Common myeloid progenitor, CD34-positive (primary cell): ENCODE data around the gene PGM2L1. TPM values are rescaled to one million over a fixed set of nuclear protein-coding genes. Genes with fewer than 3 reads are reported as not detected.

ENCODE experiments used
- CTCF ChIA-PET: fragments of 350-600 bp; sonication (Branson Sonifier 250); formaldehyde crosslinking; loops from one replicate; lab custom pipeline; 2021; ENCODE audit warnings: antibody characterized with exemption; lab: Charles Lee
- POLR2A ChIA-PET: fragments of 350-600 bp; sonication (Branson Sonifier 250); formaldehyde crosslinking; loops from one replicate; lab custom pipeline; 2021; ENCODE audit warnings: antibody characterized with exemption; lab: Charles Lee
- DNase-seq, 3 donors: peaks; one replicate each; pipeline versions ENCODE4 v3.0.0 to v3.0.0-alpha.2; 2013
- H3K27ac ChIP-seq, 2 experiments: 1 replicate in 1 of 2; 2 replicates in 1 of 2; pipeline ENCODE4 v1.7.0; 2013; ENCODE audit warnings: inconsistent platforms in 2 of 2, low read length in 2 of 2, mild to moderate bottlenecking in 2 of 2, low read depth in 1 of 2, moderate library complexity in 1 of 2; ENCODE audit not compliant: severe bottlenecking in 2 of 2, insufficient read depth in 1 of 2, poor library complexity in 1 of 2
- H3K27me3 ChIP-seq, 5 experiments: replicated peaks in 2 of 5; 1 replicate in 3 of 5; 2 replicates in 2 of 5; pipeline versions ENCODE4 v1.6.1 to v1.7.0; 2013; ENCODE audit warnings: low read length in 4 of 5, mild to moderate bottlenecking in 2 of 5, moderate library complexity in 2 of 5, inconsistent platforms in 1 of 5; ENCODE audit not compliant: insufficient read depth in 5 of 5, control insufficient read depth in 4 of 5
- H3K36me3 ChIP-seq, 4 experiments: 1 replicate in 2 of 4; 2 replicates in 2 of 4; pipeline versions ENCODE4 v1.6.1 to v1.7.0; 2013; ENCODE audit warnings: low read length in 3 of 4, control low read depth in 1 of 4, mild to moderate bottlenecking in 1 of 4; ENCODE audit not compliant: control insufficient read depth in 4 of 4, insufficient read depth in 4 of 4
- H3K4me1 ChIP-seq, 4 experiments: 1 replicate in 3 of 4; 2 replicates in 1 of 4; pipeline versions ENCODE4 v1.6.1 to v1.7.1; 2013; ENCODE audit warnings: low read length in 3 of 4, mild to moderate bottlenecking in 3 of 4, control low read depth in 1 of 4, inconsistent platforms in 1 of 4, moderate library complexity in 1 of 4; ENCODE audit not compliant: control insufficient read depth in 4 of 4, insufficient read depth in 4 of 4; ENCODE audit errors: control extremely low read depth in 1 of 4
- H3K4me3 ChIP-seq, 7 experiments: 1 replicate in 4 of 7; 2 replicates in 3 of 7; pipeline versions ENCODE4 v1.5.1 to v1.7.0; 2013; ENCODE audit warnings: mild to moderate bottlenecking in 7 of 7, low read length in 6 of 7, moderate library complexity in 6 of 7, inconsistent platforms in 2 of 7, low read depth in 2 of 7, control low read depth in 1 of 7; ENCODE audit not compliant: insufficient read depth in 4 of 7, control insufficient read depth in 1 of 7; ENCODE audit errors: extremely low read depth in 1 of 7
- H3K9me3 ChIP-seq, 5 experiments: 1 replicate in 4 of 5; 2 replicates in 1 of 5; pipeline versions ENCODE4 v1.6.1 to v1.7.1; 2013; ENCODE audit warnings: low read length in 4 of 5, mild to moderate bottlenecking in 2 of 5, inconsistent platforms in 1 of 5, low read depth in 1 of 5, moderate library complexity in 1 of 5; ENCODE audit not compliant: control insufficient read depth in 4 of 5, insufficient read depth in 2 of 5; ENCODE audit errors: control extremely low read depth in 1 of 5
- WGBS: methylation state at CpG from one replicate; pipeline ENCODE4 v1.1.5; 2013; ENCODE audit not compliant: insufficient coverage; 5-methylcytosine and 5-hydroxymethylcytosine counted together
- polyA plus RNA-seq: library from polyadenylated mRNA; unstranded; fragments of 120-200 nt; gene quantifications from one replicate; pipeline ENCODE4 v1.2.1, GENCODE V29; 2013

Gene PGM2L1
- polyA plus RNA-seq: 13.8 TPM

- POLR2A ChIA-PET: no interaction called here
- DNase-seq: peak; percentile 95 to 97 (median 97)
Observed at GRCh38 chr11:74398244-74399159, at the start of gene PGM2L1. TSS of gene PGM2L1 (minus strand) at chr11:74398433. CDS start at chr11:74398161, 272 bp downstream.

DNA sequence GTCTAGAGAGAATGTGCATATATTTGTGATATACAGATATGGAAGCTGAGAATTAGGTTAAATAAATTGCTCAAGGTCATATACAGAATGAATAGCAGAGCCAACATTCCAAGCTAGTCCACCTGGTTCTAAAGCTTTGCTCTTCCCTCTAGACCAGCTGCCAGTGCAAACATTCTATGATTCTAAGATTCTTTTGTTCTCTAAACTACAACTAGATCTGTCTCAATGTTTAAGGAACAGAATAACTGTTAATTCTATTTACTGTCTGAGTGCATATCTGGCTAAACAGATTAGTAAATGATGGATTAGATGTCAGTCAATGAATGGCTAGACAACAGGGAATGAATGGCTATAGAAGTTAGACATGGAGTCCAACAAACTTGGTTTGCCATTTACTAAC, 49.5 kb upstream of the PGM2L1 start:
- H3K27ac ChIP-seq: no peak overlapping the region
- no peaks in the 10 kb centered on the region for H3K36me3 ChIP-seq
- POLR2A ChIA-PET: no interaction called here
- no peak for DNase-seq
- CTCF ChIA-PET: interaction anchor here (0.6 to 8.4 kb wide), 8 partner anchors 13 to 926 kb away, joined by 3 to 242 read pairs (median 22); no protein-coding TSS in a partner anchor
- H3K9me3 ChIP-seq: no peaks in the 10 kb centered on the region
- H3K4me1 ChIP-seq: peaks cover 0 to 5% (median 1%) of the 10 kb centered on the region in 4 experiments
- no peaks in the 10 kb centered on the region for H3K27me3 ChIP-seq
- H3K4me3 ChIP-seq: no peak overlapping the region

More at GRCh38 chr11:74398244-74399159, at the start of gene PGM2L1:
- peaks cover 8 to 20% (median 13%) of the 10 kb centered on the region in 4 experiments for H3K4me1 ChIP-seq
- H3K27ac ChIP-seq: peak within 1 kb of the TSS; percentile 66 to 79
- H3K4me3 ChIP-seq: peak within 1 kb of the TSS; percentile 81 to 100 (median 95)
- CTCF ChIA-PET: interaction anchor here (0.9 to 1.8 kb wide), 4 partner anchors 9 to 63 kb away, joined by 3 to 7 read pairs (median 4); no protein-coding TSS in a partner anchor
- H3K9me3 ChIP-seq: no peaks in the 10 kb centered on the region
- no peaks in the 10 kb centered on the region for H3K36me3 ChIP-seq
- no peaks in the 10 kb centered on the region for H3K27me3 ChIP-seq
- WGBS: under 1% methylated on average over 63 of the region's 71 CpGs

DNA sequence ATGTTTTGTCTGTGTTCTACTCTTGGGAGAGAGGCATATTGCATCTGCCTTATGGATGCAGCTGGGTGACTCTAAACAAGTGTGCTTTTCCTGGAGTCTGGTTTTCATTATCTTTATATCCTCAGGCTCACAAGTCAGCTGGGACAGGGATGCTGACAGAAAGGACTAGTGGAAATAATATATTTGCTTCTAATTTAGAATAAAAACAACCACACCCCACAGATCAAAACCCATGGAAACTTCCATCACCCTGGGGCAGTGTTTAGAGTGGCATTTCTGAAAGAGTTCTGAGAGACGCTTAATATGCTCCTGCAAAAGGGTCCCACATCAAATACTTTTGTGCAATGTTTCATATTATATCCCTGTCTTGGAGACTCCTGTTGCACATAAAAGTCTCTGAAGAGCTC, 48.3 kb upstream of the PGM2L1 start:
- ChIA-PET POLR2A (no interaction called here), CTCF (interaction anchor here (0.8 to 8.1 kb wide), 6 partner anchors 9 to 202 kb away, joined by 3 to 117 read pairs (median 4); no protein-coding TSS in a partner anchor)
- Histone ChIP-seq H3K27ac (no peak overlapping the region), H3K4me3 (no peak overlapping the region), H3K36me3 (no peaks in the 10 kb centered on the region), H3K27me3 (no peaks in the 10 kb centered on the region), H3K4me1 (peaks cover 0 to 5% (median 1%) of the 10 kb centered on the region in 4 experiments), H3K9me3 (no peaks in the 10 kb centered on the region)
- WGBS: no CpG with 5 or more reads among the region's 1 CpG
- DNase-seq: no peak

DNA sequence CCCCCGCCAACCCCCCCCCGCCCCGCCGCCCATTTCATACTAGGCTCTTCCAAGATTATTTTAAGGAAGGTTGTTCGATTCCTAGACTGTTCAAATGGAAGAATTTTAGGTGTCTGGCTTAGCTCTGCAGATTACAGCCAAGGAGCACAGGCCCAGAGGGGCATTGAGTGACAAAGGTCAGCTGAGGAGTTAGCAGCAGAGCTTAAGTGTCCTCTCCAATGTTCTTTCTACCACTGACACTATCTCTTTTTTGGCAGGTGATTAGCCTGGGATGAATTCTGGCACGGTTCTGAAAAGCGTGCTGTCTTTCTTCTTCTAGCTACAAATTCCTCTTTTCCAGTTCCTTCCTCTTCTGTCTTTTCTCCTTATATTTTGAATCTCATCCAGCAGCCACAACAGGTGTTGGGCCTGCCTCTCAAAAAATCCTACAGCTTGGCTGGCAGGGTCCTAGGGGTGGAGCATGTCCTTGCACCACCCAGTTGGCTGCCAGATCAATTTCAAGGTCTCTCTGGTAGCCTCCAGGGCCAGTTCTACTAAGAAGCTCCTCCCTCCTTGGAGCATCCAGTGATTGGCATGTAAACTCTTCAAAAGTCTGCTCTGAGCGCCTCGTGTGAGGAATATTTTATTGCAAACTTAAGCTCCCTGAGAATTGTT, 46.1 kb upstream of the PGM2L1 start:
- no peak for DNase-seq
- 7% methylated on average over 2 of the region's 9 CpGs for WGBS
- no peaks in the 10 kb centered on the region for H3K36me3 ChIP-seq
- peaks cover 0 to 11% (median 2%) of the 10 kb centered on the region in 5 experiments for H3K9me3 ChIP-seq
- ChIA-PET CTCF (interaction anchor here (0.7 to 8.1 kb wide), 7 partner anchors 9 to 189 kb away, joined by 3 to 117 read pairs (median 4); no protein-coding TSS in a partner anchor), POLR2A (no interaction called here)
- no peak overlapping the region for H3K27ac ChIP-seq
- peaks cover 0 to 2% (median 0%) of the 10 kb centered on the region in 4 experiments for H3K4me1 ChIP-seq
- no peak overlapping the region for H3K4me3 ChIP-seq
- no peaks in the 10 kb centered on the region for H3K27me3 ChIP-seq

DNA sequence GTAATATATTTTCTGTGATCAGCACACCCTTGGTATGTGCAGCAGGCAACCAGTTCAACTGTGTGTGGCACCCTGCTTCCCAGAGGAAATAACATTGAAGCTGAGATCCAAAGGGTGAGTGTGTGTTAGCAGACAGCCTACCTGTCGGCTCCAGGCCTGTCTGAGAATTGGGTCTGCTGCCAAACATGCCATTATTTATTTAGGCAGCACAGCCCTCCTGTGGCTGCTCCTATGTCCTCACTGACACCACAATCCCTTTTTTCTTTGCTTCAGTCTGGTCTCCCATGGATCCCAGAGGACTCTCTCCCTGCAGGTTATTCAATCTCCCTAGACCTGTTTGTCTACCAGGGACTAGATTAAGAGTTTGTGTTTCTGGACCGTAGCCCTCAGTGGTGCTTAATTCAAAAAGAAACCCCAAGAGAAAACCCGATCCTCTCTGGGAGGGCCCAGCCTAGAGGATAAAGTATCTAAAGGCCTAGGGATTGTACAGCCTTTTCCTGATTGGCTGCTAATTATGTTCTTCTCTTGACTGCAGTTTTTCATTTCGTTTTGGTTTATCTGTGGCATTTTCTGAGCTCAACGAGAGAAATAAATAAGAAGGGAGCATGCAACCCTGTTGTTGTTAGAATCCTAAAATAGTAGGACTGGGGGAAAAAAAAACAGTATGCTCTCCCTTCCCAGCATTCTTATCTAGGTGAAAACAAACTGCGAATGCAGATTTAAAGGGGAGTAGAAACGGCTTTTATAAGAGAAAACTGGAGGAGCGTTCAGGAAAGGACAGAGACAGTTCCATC, 45.0 kb upstream of the PGM2L1 start:
- no peak for DNase-seq
- no peaks in the 10 kb centered on the region for H3K4me1 ChIP-seq
- H3K36me3 ChIP-seq: no peaks in the 10 kb centered on the region
- ChIA-PET POLR2A (no interaction called here), CTCF (interaction anchor here (1.1 to 8.1 kb wide), 7 partner anchors 11 to 188 kb away, joined by 3 to 117 read pairs (median 6); no protein-coding TSS in a partner anchor)
- 99% methylated on average over 6 of the region's 8 CpGs for WGBS
- H3K27me3 ChIP-seq: no peaks in the 10 kb centered on the region
- H3K9me3 ChIP-seq: peaks cover 0 to 11% (median 2%) of the 10 kb centered on the region in 5 experiments
- H3K4me3 ChIP-seq: no peak overlapping the region
- H3K27ac ChIP-seq: no peak overlapping the region

- Histone ChIP-seq H3K36me3 (no peaks in the 10 kb centered on the region), H3K27ac (no peak overlapping the region), H3K27me3 (no peaks in the 10 kb centered on the region), H3K9me3 (peaks cover 0 to 11% (median 2%) of the 10 kb centered on the region in 5 experiments), H3K4me1 (no peaks in the 10 kb centered on the region), H3K4me3 (no peak overlapping the region)
- 92% methylated on average over 2 of the region's 3 CpGs for WGBS
- ChIA-PET CTCF (interaction anchor here (1.1 to 2.5 kb wide), 3 partner anchors 12 to 187 kb away, joined by 3 to 6 read pairs (median 3); no protein-coding TSS in a partner anchor), POLR2A (no interaction called here)
- no peak for DNase-seq
Observed at GRCh38 chr11:74442636-74443035, 44.4 kb upstream of the PGM2L1 start.
